Small intestine (tissue), 7 donors: Measurements from ENCODE around the gene TAS1R3. TPM values are rescaled to one million over a fixed set of nuclear protein-coding genes. Genes with fewer than 3 reads are reported as not detected.

Experiments used
- DNase-seq, 2 donors: peaks; one replicate each; pipeline versions ENCODE4 v3.0.0 to v3.0.0-alpha.2; 2013
- FAIRE-seq: peaks from 2 replicates; lab custom pipeline; 2012; peaks lifted over from hg19 to GRCh38; lab: Jason Lieb, UNC
- H3K27ac ChIP-seq, 3 donors: one replicate each; pipeline ENCODE4 v1.5.1; 2013; ENCODE audit warnings: low read length in 2 of 3, mild to moderate bottlenecking in 2 of 3, control low read depth in 1 of 3, inconsistent platforms in 1 of 3, low read depth in 1 of 3, moderate library complexity in 1 of 3
- H3K27me3 ChIP-seq, 3 donors: one replicate each; pipeline ENCODE4 v1.6.1; 2013; ENCODE audit warnings: low read length in 3 of 3, inconsistent platforms in 1 of 3; ENCODE audit not compliant: control insufficient read depth in 3 of 3, insufficient read depth in 3 of 3
- H3K36me3 ChIP-seq, 3 donors: one replicate each; pipeline ENCODE4 v1.6.1; 2013; ENCODE audit warnings: low read length in 3 of 3, inconsistent platforms in 1 of 3, low read depth in 1 of 3, mild to moderate bottlenecking in 1 of 3, moderate library complexity in 1 of 3; ENCODE audit not compliant: control insufficient read depth in 3 of 3, insufficient read depth in 2 of 3
- H3K4me1 ChIP-seq, 3 donors: one replicate each; pipeline ENCODE4 v1.6.1; 2013; ENCODE audit warnings: low read length in 2 of 3, inconsistent platforms in 1 of 3, low read depth in 1 of 3, mild to moderate bottlenecking in 1 of 3, moderate library complexity in 1 of 3; ENCODE audit not compliant: control insufficient read depth in 3 of 3, insufficient read depth in 2 of 3
- H3K4me3 ChIP-seq, 3 donors: one replicate each; pipeline ENCODE4 v1.5.1; 2013; ENCODE audit warnings: low read length in 3 of 3, control low read depth in 1 of 3, inconsistent platforms in 1 of 3, low read depth in 1 of 3, mild to moderate bottlenecking in 1 of 3, moderate library complexity in 1 of 3
- H3K9me3 ChIP-seq, 2 donors: one replicate each; pipeline ENCODE4 v1.6.1; 2013; ENCODE audit warnings: low read depth in 1 of 2, low read length in 1 of 2; ENCODE audit not compliant: control insufficient read depth in 2 of 2, insufficient read depth in 1 of 2
- WGBS, 3 donors: extraction: QIAGEN DNeasy Blood & Tissue Kit; methylation state at CpG; one replicate each; pipeline ENCODE4 v1.1.7; 2013; 5-methylcytosine and 5-hydroxymethylcytosine counted together
- polyA plus RNA-seq, 4 donors: library from polyadenylated mRNA; stranded (reverse) in 3 of 4; unstranded in 1 of 4; fragments of 200-250 nt in 3 of 4; fragments of 120-200 nt in 1 of 4; gene quantifications; one replicate each; pipeline versions ENCODE4 v1.2.1 to v1.2.3, GENCODE V29; 2013
- donor health status: healthy with polysubstance abuse.
- donor health status: control.
- donor health status: control.
- donor health status: Bipolar disorder and iron deficiency.
- donor health status: healthy.

The TAS1R3 gene
- polyA plus RNA-seq, 4 donors, result 0.33 to 0.99 (median 0.63) TPM

GRCh38 chr1:1373051-1373814, 42.2 kb downstream of the TAS1R3 start:
- peak overlapping the region in 2 of 3 donors; percentile 13 to 99 for H3K4me3 ChIP-seq
- H3K27ac ChIP-seq, result no peak overlapping the region
- peaks cover 0 to 48% (median 3%) of the 10 kb centered on the region in 3 donors for H3K36me3 ChIP-seq
- no peaks in the 10 kb centered on the region for H3K9me3 ChIP-seq
- peaks cover 0 to 32% (median 5%) of the 10 kb centered on the region in 3 donors for H3K4me1 ChIP-seq
- DNase-seq (no peak), FAIRE-seq (no peak)
- no peaks in the 10 kb centered on the region for H3K27me3 ChIP-seq
- 80 to 86% (median 84%) methylated on average over 26 of the region's 26 CpGs for WGBS, 3 donors

GRCh38 chr1:1373815-1374588, 42.9 kb downstream of the TAS1R3 start:
- H3K27me3 ChIP-seq, result no peaks in the 10 kb centered on the region
- 49 to 51% (median 51%) methylated on average over 50 to 52 of the region's 52 CpGs for WGBS, 3 donors
- H3K4me1 ChIP-seq, result peaks cover 0 to 32% (median 5%) of the 10 kb centered on the region in 3 donors
- DNase-seq (no peak), FAIRE-seq (no peak)
- peaks cover 0 to 48% (median 3%) of the 10 kb centered on the region in 3 donors for H3K36me3 ChIP-seq
- peak overlapping the region; percentile 90 to 99 (median 96) for H3K4me3 ChIP-seq
- H3K27ac ChIP-seq, result peak overlapping the region; percentile 78 to 95 (median 87)
- no peaks in the 10 kb centered on the region for H3K9me3 ChIP-seq

DNA sequence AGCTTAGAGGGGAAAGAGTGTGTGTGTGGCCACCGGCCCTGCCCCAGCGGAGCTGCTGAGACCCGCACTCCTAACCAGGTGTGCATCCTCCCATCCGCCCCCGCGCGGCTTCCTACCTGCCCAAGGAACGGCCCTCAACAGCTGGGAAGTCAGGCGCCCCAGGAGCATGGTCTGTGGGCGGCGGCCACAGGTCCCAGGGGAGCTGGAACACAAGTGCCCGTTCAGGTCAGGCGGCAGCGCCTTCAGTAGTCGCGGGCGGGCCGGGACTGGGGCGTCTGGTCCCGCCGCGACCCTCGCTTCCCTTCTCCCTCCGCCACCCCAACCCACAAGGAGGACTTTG, 43.5 kb downstream of the TAS1R3 start:
- peaks cover 0 to 32% (median 5%) of the 10 kb centered on the region in 3 donors for H3K4me1 ChIP-seq
- H3K27me3 ChIP-seq, result no peaks in the 10 kb centered on the region
- FAIRE-seq (no peak), DNase-seq (peak in 1 of 2 donors; percentile 16)
- WGBS, 3 donors, result 0 to 1% (median 0%) methylated on average over 19 to 24 of the region's 24 CpGs
- peak overlapping the region; percentile 90 to 99 (median 96) for H3K4me3 ChIP-seq
- H3K27ac ChIP-seq, result peak overlapping the region; percentile 78 to 95 (median 87)
- H3K9me3 ChIP-seq, result no peaks in the 10 kb centered on the region
- peaks cover 0 to 50% (median 3%) of the 10 kb centered on the region in 3 donors for H3K36me3 ChIP-seq

- DNase-seq, result peak; percentile 100
- Histone ChIP-seq H3K27me3 (no peaks in the 10 kb centered on the region), H3K36me3 (peaks cover 0 to 50% (median 3%) of the 10 kb centered on the region in 3 donors), H3K27ac (peak within 1 kb of the TSS; percentile 78 to 95 (median 87)), H3K4me1 (peaks cover 0 to 32% (median 5%) of the 10 kb centered on the region in 3 donors), H3K9me3 (no peaks in the 10 kb centered on the region), H3K4me3 (peak within 1 kb of the TSS; percentile 90 to 99 (median 96))
- WGBS, 3 donors, result 0 to 1% (median 0%) methylated on average over 62 to 85 of the region's 85 CpGs
- peak; percentile 19 for FAIRE-seq
Measured at GRCh38 chr1:1374929-1375662, 44.0 kb downstream of the TAS1R3 start, which contains the start of gene AURKAIP1. Gene AURKAIP1, minus strand, starts transcription at chr1:1375207. Its CDS starts 451 bp downstream, at chr1:1374756.

DNA sequence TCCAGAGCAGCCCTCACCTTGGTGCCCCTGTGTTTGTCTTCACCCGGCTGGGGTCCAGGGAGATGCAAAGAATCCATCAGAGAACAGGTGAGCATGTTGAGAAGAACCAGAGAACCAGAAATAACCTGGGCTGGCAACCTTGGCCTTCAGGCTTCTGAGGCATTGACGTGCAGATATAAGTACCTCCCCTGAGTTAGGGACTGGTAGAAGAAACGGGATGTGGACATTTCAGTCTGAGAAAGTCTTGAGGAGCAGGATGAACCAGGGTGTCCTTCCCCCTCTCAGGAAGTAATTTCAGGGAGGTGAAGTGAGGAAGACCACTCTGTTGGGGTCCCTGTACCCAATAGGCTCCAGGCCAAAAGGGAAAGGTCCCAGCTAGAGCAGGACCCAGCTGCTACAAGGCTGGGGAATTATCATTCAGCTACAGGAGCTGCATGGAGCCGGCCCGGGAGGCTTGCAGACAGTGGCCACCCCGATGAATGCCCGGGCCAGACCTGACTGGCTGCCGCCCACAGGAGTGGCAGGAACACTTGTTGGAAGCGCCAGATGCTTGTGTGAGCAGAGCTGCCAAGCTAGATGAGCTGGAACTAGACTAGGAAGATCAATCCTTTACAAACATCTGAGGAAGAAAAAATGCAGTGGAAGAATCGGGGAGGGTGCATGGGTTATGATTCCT, 45.6 kb downstream of the TAS1R3 start:
- WGBS, 3 donors, result 91 to 94% (median 93%) methylated on average over 10 of the region's 10 CpGs
- H3K9me3 ChIP-seq, result no peaks in the 10 kb centered on the region
- FAIRE-seq, result no peak
- peaks cover 0 to 28% (median 5%) of the 10 kb centered on the region in 3 donors for H3K4me1 ChIP-seq
- DNase-seq, result no peak
- no peaks in the 10 kb centered on the region for H3K27me3 ChIP-seq
- no peak overlapping the region for H3K27ac ChIP-seq
- H3K4me3 ChIP-seq, result no peak overlapping the region
- peaks cover 0 to 56% (median 3%) of the 10 kb centered on the region in 3 donors for H3K36me3 ChIP-seq

DNA sequence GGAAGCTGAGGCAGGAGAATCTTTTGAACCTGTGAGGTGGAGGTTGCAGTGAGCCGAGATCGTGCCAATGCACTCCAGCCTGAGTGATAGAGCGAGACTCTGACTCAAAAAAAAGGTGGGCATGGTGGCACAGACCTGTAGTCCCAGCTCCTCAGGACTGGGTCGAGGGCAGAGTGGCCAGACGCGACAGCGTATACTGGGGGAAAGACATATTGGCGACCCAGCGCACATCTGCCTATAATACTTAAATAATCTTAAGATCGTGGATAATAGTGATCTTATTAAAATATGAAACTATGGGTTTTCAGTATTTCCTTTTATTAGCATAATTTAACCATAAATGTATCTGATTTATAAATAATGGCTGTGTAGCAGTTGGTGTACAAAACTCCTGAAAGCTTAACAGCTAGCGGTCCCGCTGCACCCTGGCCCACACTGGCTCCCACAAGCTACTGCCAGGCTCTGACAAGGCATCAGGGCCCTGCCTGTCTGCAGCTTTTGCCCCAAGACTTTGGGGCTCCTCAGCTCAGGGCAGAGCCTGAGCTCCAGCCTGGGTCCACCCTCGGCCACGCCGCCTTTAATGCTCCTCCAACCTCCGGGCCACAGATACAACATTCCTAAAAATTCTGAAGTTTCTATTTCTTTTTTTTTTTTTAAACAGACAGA, 46.6 kb downstream of the TAS1R3 start:
- H3K36me3 ChIP-seq, result peaks cover 0 to 54% (median 3%) of the 10 kb centered on the region in 3 donors
- no peak overlapping the region for H3K27ac ChIP-seq
- WGBS, 3 donors, result 96% methylated on average over 16 of the region's 16 CpGs
- peaks cover 0 to 19% (median 5%) of the 10 kb centered on the region in 3 donors for H3K4me1 ChIP-seq
- no peaks in the 10 kb centered on the region for H3K9me3 ChIP-seq
- no peaks in the 10 kb centered on the region for H3K27me3 ChIP-seq
- no peak for DNase-seq
- H3K4me3 ChIP-seq, result no peak overlapping the region
- FAIRE-seq, result no peak

DNA sequence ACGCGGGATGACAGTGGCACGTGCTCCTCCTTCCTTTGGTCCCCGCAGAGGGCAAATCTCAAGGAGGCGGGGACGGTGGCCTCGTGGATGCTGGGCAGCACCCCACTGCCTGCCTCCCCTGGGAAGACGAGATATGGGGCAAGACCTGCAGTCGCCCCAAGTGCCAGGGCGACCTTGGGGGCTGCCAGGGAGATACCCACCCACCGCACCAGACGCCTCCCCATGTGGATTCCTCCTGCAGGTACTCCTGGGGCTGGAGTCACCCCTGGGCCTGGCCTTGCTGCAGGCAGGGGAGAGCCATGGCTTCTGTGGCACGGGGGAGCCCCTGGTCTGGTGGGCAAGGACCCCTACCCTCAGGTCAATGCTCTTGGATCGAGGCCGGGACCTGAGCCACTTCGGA, 49.8 kb downstream of the TAS1R3 start:
- Histone ChIP-seq H3K4me1 (peaks cover 0 to 3% (median 2%) of the 10 kb centered on the region in 3 donors), H3K27me3 (no peaks in the 10 kb centered on the region), H3K9me3 (no peaks in the 10 kb centered on the region), H3K27ac (no peak overlapping the region), H3K36me3 (peaks cover under 1 to 57% (median under 1%) of the 10 kb centered on the region in 3 donors), H3K4me3 (no peak overlapping the region)
- no peak for FAIRE-seq
- no peak for DNase-seq
- WGBS, 3 donors, result 89 to 95% (median 92%) methylated on average over 11 to 16 of the region's 16 CpGs
